MCF 10A (cell line): ENCODE measurements around the gene CACNA2D3. TPM values are rescaled to one million over a fixed set of nuclear protein-coding genes. Genes with fewer than 3 reads are reported as not detected.

Source experiments
- BruUV-seq: library from RNA; stranded (reverse); fragments of 400-500 nt; replicated peaks from 2 replicates; lab custom pipeline; 2021; lab: Mats Ljungman, UMichigan
- CTCF ChIA-PET: fragments of 300-600 bp; sonication (Branson Sonifier 250); formaldehyde crosslinking; extraction: SDS; loops from one replicate; lab custom pipeline; 2021; ENCODE audit warnings: antibody characterized with exemption, inconsistent platforms; lab: Yijun Ruan, JAX
- POLR2A ChIA-PET: fragments of 300-600, 350-650 bp; sonication (Branson Sonifier 250); formaldehyde crosslinking; extraction: SDS; loops from one replicate; lab custom pipeline; 2020; ENCODE audit warnings: antibody characterized with exemption, inconsistent platforms; lab: Yijun Ruan, JAX
- DNase-seq: peaks from one replicate; pipeline ENCODE4 v3.0.0-alpha.2; 2018; ENCODE audit not compliant: unreplicated experiment
- H3K27ac Mint-ChIP-seq: one replicate; pipeline ENCODE4 v1.8.0; 2022; ENCODE audit warnings: mild to moderate bottlenecking, low read depth, mixed read lengths; ENCODE audit not compliant: unreplicated experiment
- H3K27me3 Mint-ChIP-seq: one replicate; pipeline ENCODE4 v1.8.0; 2022; ENCODE audit warnings: mixed read lengths; ENCODE audit not compliant: insufficient read depth, unreplicated experiment
- H3K36me3 Mint-ChIP-seq: one replicate; pipeline ENCODE4 v1.8.0; 2022; ENCODE audit warnings: mild to moderate bottlenecking, moderate library complexity, mixed read lengths; ENCODE audit not compliant: insufficient read depth, unreplicated experiment
- H3K4me1 Mint-ChIP-seq: one replicate; pipeline ENCODE4 v1.8.0; 2022; ENCODE audit warnings: mixed read lengths; ENCODE audit not compliant: insufficient read depth, unreplicated experiment
- H3K4me3 Mint-ChIP-seq: one replicate; pipeline ENCODE4 v1.8.0; 2022; ENCODE audit warnings: mild to moderate bottlenecking, moderate library complexity, mixed read lengths; ENCODE audit not compliant: unreplicated experiment
- H3K9me3 Mint-ChIP-seq: one replicate; pipeline ENCODE4 v1.8.0; 2022; ENCODE audit warnings: mixed read lengths; ENCODE audit not compliant: unreplicated experiment
- CTCF ChIP-seq: fragments of 200-600 bp; IDR thresholded peaks from one replicate; pipeline ENCODE4 v1.8.0; 2022; ENCODE audit warnings: antibody characterized with exemption, mild to moderate bottlenecking; ENCODE audit not compliant: unreplicated experiment
- intact Hi-C: fragments of 100-400 bp; cut with micrococcal nuclease; formaldehyde crosslinking; loops from 2 replicates; pipeline ENCODE4 v1.14.1; 2022
- total RNA-seq: library from RNA; stranded (reverse); gene quantifications from 2 replicates; pipeline ENCODE4 v1.2.3, GENCODE V29; 2022

The CACNA2D3 gene
- total RNA-seq, 1 experiment from 2014 or later, result 2.3 TPM

GRCh38 chr3:54917862-54918261 lies 795.5 kb downstream of the CACNA2D3 start:
- H3K36me3 Mint-ChIP-seq, result peaks cover 11% of the 10 kb centered on the region
- no peak overlapping the region for H3K4me3 Mint-ChIP-seq
- BruUV-seq, result no TSS peak
- POLR2A ChIA-PET, result interaction anchor here (0.5 to 1.2 kb wide), 3 partner anchors 16 to 507 kb away, joined by 3 to 5 read pairs (median 4); no protein-coding TSS in a partner anchor
- H3K4me1 Mint-ChIP-seq, result no peaks in the 10 kb centered on the region
- peak; percentile 16 for DNase-seq
- H3K27ac Mint-ChIP-seq, result no peak overlapping the region
- peaks cover 4% of the 10 kb centered on the region for H3K9me3 Mint-ChIP-seq
- no peak for TF ChIP-seq CTCF
- no peaks in the 10 kb centered on the region for H3K27me3 Mint-ChIP-seq
- CTCF ChIA-PET, result interaction anchor here (0.6 to 1.2 kb wide), 4 partner anchors 9 to 1514 kb away, joined by 3 read pairs; no protein-coding TSS in a partner anchor
- intact Hi-C loops, result no loop called here

GRCh38 chr3:54918516-54918915 lies 796.2 kb downstream of the CACNA2D3 start:
- no TSS peak for BruUV-seq
- peaks cover 10% of the 10 kb centered on the region for H3K9me3 Mint-ChIP-seq
- H3K27me3 Mint-ChIP-seq, result no peaks in the 10 kb centered on the region
- POLR2A ChIA-PET, result no interaction called here
- peaks cover 11% of the 10 kb centered on the region for H3K36me3 Mint-ChIP-seq
- no peaks in the 10 kb centered on the region for H3K4me1 Mint-ChIP-seq
- CTCF ChIA-PET, result interaction anchor here (0.5 to 1.2 kb wide), 3 partner anchors 20 to 568 kb away, joined by 3 read pairs; no protein-coding TSS in a partner anchor
- H3K27ac Mint-ChIP-seq, result no peak overlapping the region
- no peak overlapping the region for H3K4me3 Mint-ChIP-seq
- no peak for TF ChIP-seq CTCF
- intact Hi-C loops, result no loop called here
- no peak for DNase-seq

- Mint-ChIP-seq H3K36me3 (peaks cover 8% of the 10 kb centered on the region), H3K27me3 (no peaks in the 10 kb centered on the region), H3K4me3 (no peak within 1 kb of the TSS), H3K9me3 (peaks cover 3% of the 10 kb centered on the region), H3K27ac (no peak within 1 kb of the TSS), H3K4me1 (no peaks in the 10 kb centered on the region)
- TF ChIP-seq CTCF, result no peak
- ChIA-PET CTCF (interaction anchor here (0.7 kb wide), 1 partner anchor 15 kb away, joined by 3 read pairs; no protein-coding TSS in a partner anchor), POLR2A (no interaction called here)
- BruUV-seq, result no TSS peak
- no peak for DNase-seq
- intact Hi-C loops, result no loop called here
Measured at GRCh38 chr3:54928046-54928770, 805.9 kb downstream of the CACNA2D3 start, which contains the start of gene LRTM1. LRTM1 (minus strand) TSS chr3:54928059; CDS start chr3:54927911, 148 bp downstream.

- H3K9me3 Mint-ChIP-seq, result no peaks in the 10 kb centered on the region
- intact Hi-C loops, result no loop called here
- ChIA-PET POLR2A (interaction anchor here (0.7 kb wide), 2 partner anchors 29 to 238 kb away, joined by 3 read pairs; no protein-coding TSS in a partner anchor), CTCF (no interaction called here)
- no peak for DNase-seq
- BruUV-seq, result no TSS peak
- no peaks in the 10 kb centered on the region for H3K4me1 Mint-ChIP-seq
- peaks cover 8% of the 10 kb centered on the region for H3K36me3 Mint-ChIP-seq
- no peak overlapping the region for H3K4me3 Mint-ChIP-seq
- no peaks in the 10 kb centered on the region for H3K27me3 Mint-ChIP-seq
- H3K27ac Mint-ChIP-seq, result no peak overlapping the region
- TF ChIP-seq CTCF, result no peak
Measured at GRCh38 chr3:54931182-54931581, 808.8 kb downstream of the CACNA2D3 start.
